ENCODE measurements around the gene C6.

Gene C6

DNA sequence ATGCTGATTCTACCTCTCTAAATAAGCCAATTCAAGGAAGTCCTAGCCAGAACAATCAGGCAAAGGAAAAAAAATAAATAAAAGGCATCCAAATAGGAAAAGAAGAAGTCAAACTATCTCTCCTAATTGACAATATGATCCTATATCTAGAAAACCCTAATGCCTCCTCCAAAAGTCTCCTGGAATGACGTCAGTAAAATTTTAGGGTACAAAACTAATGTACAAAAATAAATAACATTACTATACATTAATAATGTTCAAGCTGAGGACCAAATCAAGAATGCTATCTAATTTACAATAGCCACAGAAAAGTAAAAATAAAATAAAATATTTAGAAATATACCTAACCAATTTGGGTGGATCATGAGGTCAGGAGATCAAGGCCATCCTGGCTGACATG is 33.8 kb upstream of the C6 start:
- ATAC-seq: no peak
- no peak for TF ChIP-seq ARNTL (CRISPR knock-in tag; IDR thresholded peaks at IDR 0.05; ENCODE audit: borderline replicate concordance, low read depth)
- TF ChIP-seq SNAI2 (CRISPR knock-in tag; IDR thresholded peaks at IDR 0.05): no peak
- TF ChIP-seq TCF4 (CRISPR knock-in tag; IDR thresholded peaks at IDR 0.05; ENCODE audit: borderline replicate concordance): no peak
- TF ChIP-seq ISL1 (CRISPR knock-in tag; IDR thresholded peaks at IDR 0.05): no peak
- TF ChIP-seq ZFP3 (CRISPR knock-in tag; IDR thresholded peaks at IDR 0.05): no peak
- no peak for TF ChIP-seq RARB (CRISPR knock-in tag; IDR thresholded peaks at IDR 0.05)
- TF ChIP-seq, protein P1, sequence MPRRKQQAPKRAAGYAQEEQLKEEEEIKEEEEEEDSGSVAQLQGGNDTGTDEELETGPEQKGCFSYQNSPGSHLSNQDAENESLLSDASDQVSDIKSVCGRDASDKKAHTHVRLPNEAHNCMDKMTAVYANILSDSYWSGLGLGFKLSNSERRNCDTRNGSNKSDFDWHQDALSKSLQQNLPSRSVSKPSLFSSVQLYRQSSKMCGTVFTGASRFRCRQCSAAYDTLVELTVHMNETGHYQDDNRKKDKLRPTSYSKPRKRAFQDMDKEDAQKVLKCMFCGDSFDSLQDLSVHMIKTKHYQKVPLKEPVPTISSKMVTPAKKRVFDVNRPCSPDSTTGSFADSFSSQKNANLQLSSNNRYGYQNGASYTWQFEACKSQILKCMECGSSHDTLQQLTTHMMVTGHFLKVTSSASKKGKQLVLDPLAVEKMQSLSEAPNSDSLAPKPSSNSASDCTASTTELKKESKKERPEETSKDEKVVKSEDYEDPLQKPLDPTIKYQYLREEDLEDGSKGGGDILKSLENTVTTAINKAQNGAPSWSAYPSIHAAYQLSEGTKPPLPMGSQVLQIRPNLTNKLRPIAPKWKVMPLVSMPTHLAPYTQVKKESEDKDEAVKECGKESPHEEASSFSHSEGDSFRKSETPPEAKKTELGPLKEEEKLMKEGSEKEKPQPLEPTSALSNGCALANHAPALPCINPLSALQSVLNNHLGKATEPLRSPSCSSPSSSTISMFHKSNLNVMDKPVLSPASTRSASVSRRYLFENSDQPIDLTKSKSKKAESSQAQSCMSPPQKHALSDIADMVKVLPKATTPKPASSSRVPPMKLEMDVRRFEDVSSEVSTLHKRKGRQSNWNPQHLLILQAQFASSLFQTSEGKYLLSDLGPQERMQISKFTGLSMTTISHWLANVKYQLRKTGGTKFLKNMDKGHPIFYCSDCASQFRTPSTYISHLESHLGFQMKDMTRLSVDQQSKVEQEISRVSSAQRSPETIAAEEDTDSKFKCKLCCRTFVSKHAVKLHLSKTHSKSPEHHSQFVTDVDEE (CRISPR knock-in tag; IDR thresholded peaks at IDR 0.05): no peak
- no peak for TF ChIP-seq BACH2 (CRISPR knock-in tag; IDR thresholded peaks at IDR 0.05; ENCODE audit: borderline replicate concordance)
- no peak for TF ChIP-seq ZFP30 (CRISPR knock-in tag; IDR thresholded peaks at IDR 0.05)
- no peak for TF ChIP-seq ZNF565 (CRISPR knock-in tag; conservative IDR thresholded peaks at IDR 0.05; ENCODE audit: low read depth)
- no peak for TF ChIP-seq CSDC2 (CRISPR knock-in tag; IDR thresholded peaks at IDR 0.05)
- TF ChIP-seq OSR1 (CRISPR knock-in tag; IDR thresholded peaks at IDR 0.05): no peak
- TF ChIP-seq, protein P2, sequence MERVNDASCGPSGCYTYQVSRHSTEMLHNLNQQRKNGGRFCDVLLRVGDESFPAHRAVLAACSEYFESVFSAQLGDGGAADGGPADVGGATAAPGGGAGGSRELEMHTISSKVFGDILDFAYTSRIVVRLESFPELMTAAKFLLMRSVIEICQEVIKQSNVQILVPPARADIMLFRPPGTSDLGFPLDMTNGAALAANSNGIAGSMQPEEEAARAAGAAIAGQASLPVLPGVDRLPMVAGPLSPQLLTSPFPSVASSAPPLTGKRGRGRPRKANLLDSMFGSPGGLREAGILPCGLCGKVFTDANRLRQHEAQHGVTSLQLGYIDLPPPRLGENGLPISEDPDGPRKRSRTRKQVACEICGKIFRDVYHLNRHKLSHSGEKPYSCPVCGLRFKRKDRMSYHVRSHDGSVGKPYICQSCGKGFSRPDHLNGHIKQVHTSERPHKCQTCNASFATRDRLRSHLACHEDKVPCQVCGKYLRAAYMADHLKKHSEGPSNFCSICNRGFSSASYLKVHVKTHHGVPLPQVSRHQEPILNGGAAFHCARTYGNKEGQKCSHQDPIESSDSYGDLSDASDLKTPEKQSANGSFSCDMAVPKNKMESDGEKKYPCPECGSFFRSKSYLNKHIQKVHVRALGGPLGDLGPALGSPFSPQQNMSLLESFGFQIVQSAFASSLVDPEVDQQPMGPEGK (CRISPR knock-in tag; IDR thresholded peaks at IDR 0.05; ENCODE audit: borderline replicate concordance): no peak
- no peak for TF ChIP-seq ZNF70 (CRISPR knock-in tag; IDR thresholded peaks at IDR 0.05)
- TF ChIP-seq, protein P3, sequence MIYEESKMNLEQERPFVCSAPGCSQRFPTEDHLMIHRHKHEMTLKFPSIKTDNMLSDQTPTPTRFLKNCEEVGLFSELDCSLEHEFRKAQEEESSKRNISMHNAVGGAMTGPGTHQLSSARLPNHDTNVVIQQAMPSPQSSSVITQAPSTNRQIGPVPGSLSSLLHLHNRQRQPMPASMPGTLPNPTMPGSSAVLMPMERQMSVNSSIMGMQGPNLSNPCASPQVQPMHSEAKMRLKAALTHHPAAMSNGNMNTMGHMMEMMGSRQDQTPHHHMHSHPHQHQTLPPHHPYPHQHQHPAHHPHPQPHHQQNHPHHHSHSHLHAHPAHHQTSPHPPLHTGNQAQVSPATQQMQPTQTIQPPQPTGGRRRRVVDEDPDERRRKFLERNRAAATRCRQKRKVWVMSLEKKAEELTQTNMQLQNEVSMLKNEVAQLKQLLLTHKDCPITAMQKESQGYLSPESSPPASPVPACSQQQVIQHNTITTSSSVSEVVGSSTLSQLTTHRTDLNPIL (CRISPR knock-in tag; IDR thresholded peaks at IDR 0.05; ENCODE audit: low read depth): no peak
- no peak for TF ChIP-seq ZC3H10 (CRISPR knock-in tag; IDR thresholded peaks at IDR 0.05)
- TF ChIP-seq GLIS3 (CRISPR knock-in tag; IDR thresholded peaks at IDR 0.05): no peak

DNA sequence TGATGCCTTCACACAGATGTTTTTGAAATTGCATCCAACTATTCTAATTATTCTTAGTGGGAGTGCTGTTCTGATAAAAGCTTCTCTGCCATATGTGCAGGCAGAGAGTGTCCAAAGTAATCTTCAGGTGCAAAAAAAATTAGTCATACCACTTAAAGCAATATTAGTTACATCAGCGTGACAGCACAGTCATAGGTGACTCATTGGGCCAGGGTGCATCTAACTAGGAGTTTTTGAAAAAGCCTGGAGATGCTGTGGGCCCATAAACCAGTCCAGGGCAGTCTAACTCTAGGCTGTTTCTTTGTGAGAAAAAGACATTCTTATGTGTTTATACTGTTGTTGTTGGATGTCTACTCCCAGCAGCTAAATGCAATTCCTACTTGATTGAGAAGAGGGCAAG is 33.0 kb upstream of the C6 start:
- ATAC-seq: no peak; the same call in 2 of the 3 replicates
- TF ChIP-seq ZFP3 (CRISPR knock-in tag; IDR thresholded peaks at IDR 0.05): peak; percentile 87
- no peak for TF ChIP-seq ZNF8 (CRISPR knock-in tag; IDR thresholded peaks at IDR 0.05)
- peak; percentile 77 for TF ChIP-seq ISL1 (CRISPR knock-in tag; IDR thresholded peaks at IDR 0.05)

DNA sequence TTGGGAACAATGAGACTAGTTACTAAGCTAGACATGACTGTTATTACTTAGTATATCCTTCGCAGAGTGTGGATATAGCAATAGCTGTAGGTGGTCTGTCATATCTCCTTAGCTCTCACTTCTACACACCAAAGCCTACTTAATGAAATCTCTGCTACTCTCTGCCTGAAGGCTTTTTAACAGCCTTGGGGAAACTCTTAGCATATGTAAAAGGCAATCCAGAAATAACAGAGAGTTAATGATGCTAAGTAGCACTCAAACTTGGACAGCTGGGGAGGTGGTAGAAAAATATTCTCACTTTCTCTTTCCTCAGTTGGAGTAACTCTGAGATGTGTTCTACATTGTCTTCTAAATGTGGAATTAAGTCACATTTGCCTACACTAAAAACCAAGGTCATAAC is 30.2 kb upstream of the C6 start:
- ATAC-seq: no peak
- TF ChIP-seq ISL1 (CRISPR knock-in tag; IDR thresholded peaks at IDR 0.05) (no peak), TOX (CRISPR knock-in tag; IDR thresholded peaks at IDR 0.05; ENCODE audit: borderline replicate concordance) (no peak), ZNF565 (CRISPR knock-in tag; conservative IDR thresholded peaks at IDR 0.05; ENCODE audit: low read depth) (no peak), CSDC2 (CRISPR knock-in tag; IDR thresholded peaks at IDR 0.05) (no peak), ESRRG (CRISPR knock-in tag; IDR thresholded peaks at IDR 0.05) (no peak), OSR1 (CRISPR knock-in tag; IDR thresholded peaks at IDR 0.05) (no peak), ZNF8 (CRISPR knock-in tag; IDR thresholded peaks at IDR 0.05) (no peak), BACH2 (CRISPR knock-in tag; IDR thresholded peaks at IDR 0.05; ENCODE audit: borderline replicate concordance) (no peak)
- TF ChIP-seq, protein P3 (CRISPR knock-in tag; IDR thresholded peaks at IDR 0.05; ENCODE audit: low read depth): no peak
- TF ChIP-seq, protein P1 (CRISPR knock-in tag; IDR thresholded peaks at IDR 0.05): no peak
